PC-3 (cell line): ENCODE measurements around the gene SFT2D3.
A peak's percentile ranks its signal among the peaks of the same experiment; 100 is the strongest.

Experiments used
- CTCF ChIP-seq: fragments of 300-600 bp; sonication (generic); conservative IDR thresholded peaks from 2 replicates; pipeline ENCODE4 v1.5.1; 2017; ENCODE audit warnings: antibody characterized with exemption, low read depth, mild to moderate bottlenecking, low read length
- EZH2 ChIP-seq: fragments of 300-600 bp; sonication (generic); IDR thresholded peaks from one replicate; pipeline ENCODE4 v1.6.1; 2017; ENCODE audit warnings: antibody characterized with exemption, mild to moderate bottlenecking, low read length; ENCODE audit not compliant: unreplicated experiment

GRCh38 chr2:127700527-127701192, 637 bp upstream of the SFT2D3 start:
- TF ChIP-seq EZH2: no peak
- TF ChIP-seq CTCF: peak; percentile 10; the same call in 1 of the 2 replicates
